Activated CD8-positive, alpha-beta T cell treated with anti-CD3 and anti-CD28 coated beads for 36 hours (primary cell): ENCODE data around the gene RBMS3. TPM values are rescaled to one million over a fixed set of nuclear protein-coding genes. Genes with fewer than 3 reads are reported as not detected.
"Not testable (repeated sequence)": the region's sequence is repeated elsewhere in the genome, so short reads cannot be mapped to it uniquely, and the experiment has no call there.

Source experiments
- ATAC-seq: fragments of 200-7000 bp; cut with Tn5 transposase; one replicate; pipeline ENCODE4 v1.10.0; 2021; ENCODE audit warnings: mild to moderate bottlenecking, moderate library complexity
- CTCF ChIA-PET: fragments of 350-600 bp; sonication (Branson Sonifier 250); formaldehyde crosslinking; loops from one replicate; lab custom pipeline; 2021; ENCODE audit warnings: antibody characterized with exemption; lab: Charles Lee
- POLR2A ChIA-PET: fragments of 350-600 bp; sonication (Branson Sonifier 250); formaldehyde crosslinking; loops from one replicate; lab custom pipeline; 2021; ENCODE audit warnings: antibody characterized with exemption; lab: Charles Lee
- DNase-seq: peaks from one replicate; pipeline ENCODE4 v3.0.0-alpha.2; 2020
- H3K27ac Mint-ChIP-seq: one replicate; pipeline ENCODE4 v1.8.0; 2021; ENCODE audit warnings: mild to moderate bottlenecking, mixed read lengths
- H3K27me3 Mint-ChIP-seq: one replicate; pipeline ENCODE4 v1.8.0; 2021; ENCODE audit warnings: mixed read lengths
- H3K36me3 Mint-ChIP-seq: one replicate; pipeline ENCODE4 v1.8.0; 2021; ENCODE audit warnings: low read depth, mixed read lengths
- H3K4me1 Mint-ChIP-seq: one replicate; pipeline ENCODE4 v1.8.0; 2021; ENCODE audit warnings: low read depth, mixed read lengths
- H3K4me3 Mint-ChIP-seq: one replicate; pipeline ENCODE4 v1.8.0; 2021; ENCODE audit warnings: mild to moderate bottlenecking, moderate library complexity, mixed read lengths
- H3K9me3 Mint-ChIP-seq: one replicate; pipeline ENCODE4 v1.8.0; 2021; ENCODE audit warnings: mixed read lengths
- CTCF ChIP-seq: fragments of 200-600 bp; IDR thresholded peaks from one replicate; pipeline ENCODE4 v1.8.0; 2022; ENCODE audit warnings: antibody characterized with exemption, mild to moderate bottlenecking
- intact Hi-C: fragments of 100-400 bp; cut with micrococcal nuclease; formaldehyde crosslinking; loops from one replicate; pipeline ENCODE4 v1.10.0; 2022
- total RNA-seq, 2 experiments: library from RNA; stranded (reverse); gene quantifications; one replicate each; pipeline ENCODE4 v1.2.3, GENCODE V29; 2021

RBMS3 gene
- total RNA-seq, 2 experiments from 2014 or later: 2.3 to 2.8 TPM

- H3K9me3 Mint-ChIP-seq: no peaks in the 10 kb centered on the region
- peaks cover 2% of the 10 kb centered on the region for H3K36me3 Mint-ChIP-seq
- no peaks in the 10 kb centered on the region for H3K4me1 Mint-ChIP-seq
- ATAC-seq: no peak
- intact Hi-C loops: no loop called here
- DNase-seq: no peak
- no peak overlapping the region for H3K27ac Mint-ChIP-seq
- ChIA-PET CTCF (no interaction called here), POLR2A (no interaction called here)
- H3K27me3 Mint-ChIP-seq: peaks cover 15% of the 10 kb centered on the region
- TF ChIP-seq CTCF: no peak
- H3K4me3 Mint-ChIP-seq: no peak overlapping the region
Measured at GRCh38 chr3:30048431-30048830, 767.6 kb downstream of the RBMS3 start.

- H3K9me3 Mint-ChIP-seq, DNase-seq, POLR2A ChIA-PET, H3K4me3 Mint-ChIP-seq, H3K27ac Mint-ChIP-seq, H3K36me3 Mint-ChIP-seq, ATAC-seq, intact Hi-C loops, H3K4me1 Mint-ChIP-seq, CTCF ChIA-PET: not testable (repeated sequence)
- H3K27me3 Mint-ChIP-seq: peaks cover 12% of the 10 kb centered on the region
Measured at GRCh38 chr3:30050116-30050515, 769.2 kb downstream of the RBMS3 start.

- Mint-ChIP-seq H3K27me3 (peaks cover 1% of the 10 kb centered on the region), H3K4me1 (no peaks in the 10 kb centered on the region), H3K4me3 (no peak overlapping the region), H3K9me3 (peaks cover 1% of the 10 kb centered on the region), H3K36me3 (no peaks in the 10 kb centered on the region), H3K27ac (no peak overlapping the region)
- DNase-seq: no peak
- intact Hi-C loops: no loop called here
- no peak for TF ChIP-seq CTCF
- POLR2A ChIA-PET: no interaction called here
- CTCF ChIA-PET: interaction anchor here (2.0 kb wide), 1 partner anchor 139 kb away, joined by 5 read pairs; no protein-coding TSS in a partner anchor
- no peak for ATAC-seq
Measured at GRCh38 chr3:30059240-30059639, 778.4 kb downstream of the RBMS3 start.
